Activated CD4-positive, alpha-beta T cell treated with anti-CD3 and anti-CD28 coated beads, Interleukin-2, amount 50 U/mL, for 1 hour (primary cell): ENCODE results near the gene BICRA.
"Not testable (repeated sequence)": the region's sequence is repeated elsewhere in the genome, so short reads cannot be mapped to it uniquely, and the experiment has no call there.

Experiments used
- DNase-seq: peaks from one replicate; pipeline ENCODE4 v3.0.0-alpha.2; 2020

BICRA gene

GRCh38 chr19:47663911-47664771 is 55.2 kb downstream of the BICRA start:
- DNase-seq, result no peak

- not testable (repeated sequence) for DNase-seq
Observed at GRCh38 chr19:47668556-47668955, 59.6 kb downstream of the BICRA start.

- DNase-seq, result no peak
Observed at GRCh38 chr19:47670736-47671135, 61.8 kb downstream of the BICRA start.

- no peak for DNase-seq
Observed at GRCh38 chr19:47671499-47671898, 62.6 kb downstream of the BICRA start.

- no peak for DNase-seq
Observed at GRCh38 chr19:47673426-47673825, 64.5 kb downstream of the BICRA start.

- DNase-seq, result no peak
Observed at GRCh38 chr19:47674548-47674947, 65.6 kb downstream of the BICRA start.

GRCh38 chr19:47675271-47675670 is 66.3 kb downstream of the BICRA start:
- DNase-seq, result no peak

GRCh38 chr19:47675859-47676258 is 66.9 kb downstream of the BICRA start:
- no peak for DNase-seq

- no peak for DNase-seq
Observed at GRCh38 chr19:47676811-47677210, 67.9 kb downstream of the BICRA start.

GRCh38 chr19:47679251-47679900 is 70.4 kb downstream of the BICRA start:
- DNase-seq, result no peak

- DNase-seq, result no peak
Observed at GRCh38 chr19:47679922-47680857, 71.3 kb downstream of the BICRA start.

- no peak for DNase-seq
Observed at GRCh38 chr19:47680858-47681332, 72.0 kb downstream of the BICRA start.

GRCh38 chr19:47681388-47681787 is 72.5 kb downstream of the BICRA start:
- DNase-seq, result no peak

GRCh38 chr19:47681936-47682335 is 73.0 kb downstream of the BICRA start:
- no peak for DNase-seq

GRCh38 chr19:47682939-47683338 is 74.0 kb downstream of the BICRA start:
- no peak for DNase-seq

GRCh38 chr19:47686679-47687450 is 77.9 kb downstream of the BICRA start:
- DNase-seq, result no peak

GRCh38 chr19:47687906-47688305 is 79.0 kb downstream of the BICRA start:
- DNase-seq, result no peak

GRCh38 chr19:47691090-47691489 is 82.2 kb downstream of the BICRA start:
- no peak for DNase-seq

- no peak for DNase-seq
Observed at GRCh38 chr19:47691782-47692181, 82.8 kb downstream of the BICRA start.

- no peak for DNase-seq
Observed at GRCh38 chr19:47693489-47693888, 84.6 kb downstream of the BICRA start.

- no peak for DNase-seq
Observed at GRCh38 chr19:47693903-47694302, 85.0 kb downstream of the BICRA start.
